K562 (cell line): ENCODE measurements around the gene CRYBG2.

Experiments used
- JUN ChIP-seq, 2 experiments: sonication (generic) in 1 of 2; formaldehyde crosslinking in 1 of 2; IDR thresholded peaks; 2 replicates each; pipeline versions ENCODE4 v1.6.1 to v1.8.0; 2012 to 2022; ENCODE audit warnings: borderline replicate concordance in 2 of 2, mild to moderate bottlenecking in 2 of 2, improper control_type of control experiment in 1 of 2, low read depth in 1 of 2, low read length in 1 of 2, missing genetic modification reagents in 1 of 2
- MYC ChIP-seq, 2 experiments: fragments of 250-450 bp in 1 of 2; sonication (Bioruptor Pico) in 1 of 2; IDR thresholded peaks; 2 replicates each; pipeline versions ENCODE4 v1.5.1 to v1.6.1; 2012 to 2021; ENCODE audit warnings: low read depth in 2 of 2, borderline replicate concordance in 1 of 2, improper control_type of control experiment in 1 of 2, low read length in 1 of 2, mild to moderate bottlenecking in 1 of 2, moderate library complexity in 1 of 2
- NR2F6 ChIP-seq: fragments of 450-650 bp; formaldehyde crosslinking; IDR thresholded peaks from 2 replicates; pipeline ENCODE4 v1.4.0; 2020; ENCODE audit warnings: mild to moderate bottlenecking
- SMARCE1 ChIP-seq: fragments of 450-650 bp; IDR thresholded peaks from 2 replicates; pipeline ENCODE4 v1.7.1; 2016; ENCODE audit warnings: mild to moderate bottlenecking
- TF ChIP-seq, protein P1 (sequence below), 3 experiments: IDR thresholded peaks in 2 of 3; conservative IDR thresholded peaks in 1 of 3; 2 replicates each; pipeline ENCODE4 v1.5.1; 2011 to 2012; ENCODE audit warnings: low read length in 3 of 3, mild to moderate bottlenecking in 3 of 3, control low read depth in 2 of 3, improper control_type of control experiment in 1 of 3, inconsistent platforms in 1 of 3, low read depth in 1 of 3, mixed read lengths in 1 of 3, moderate library complexity in 1 of 3; ENCODE audit not compliant: insufficient read depth in 2 of 3
- TF ChIP-seq, protein P2 (sequence below), 2 experiments: fragments of 450-650 bp in 1 of 2; sonication (generic) in 1 of 2; formaldehyde crosslinking in 1 of 2; IDR thresholded peaks; 2 replicates each; pipeline versions ENCODE4 v1.7.1 to v1.9.0; 2016 to 2022; ENCODE audit warnings: inconsistent platforms in 1 of 2, mild to moderate bottlenecking in 1 of 2, missing genetic modification reagents in 1 of 2
- TF ChIP-seq, protein P3 (sequence below): sonication (generic); formaldehyde crosslinking; IDR thresholded peaks from 2 replicates; pipeline ENCODE4 v1.8.0; 2022; ENCODE audit warnings: mild to moderate bottlenecking, low read depth, missing genetic modification reagents
- TF ChIP-seq, protein P4 (sequence below): fragments of 450-650 bp; IDR thresholded peaks from 2 replicates; pipeline ENCODE4 v1.7.1; 2018; ENCODE audit warnings: mild to moderate bottlenecking, low read depth; ENCODE audit not compliant: partially characterized antibody

DNA sequence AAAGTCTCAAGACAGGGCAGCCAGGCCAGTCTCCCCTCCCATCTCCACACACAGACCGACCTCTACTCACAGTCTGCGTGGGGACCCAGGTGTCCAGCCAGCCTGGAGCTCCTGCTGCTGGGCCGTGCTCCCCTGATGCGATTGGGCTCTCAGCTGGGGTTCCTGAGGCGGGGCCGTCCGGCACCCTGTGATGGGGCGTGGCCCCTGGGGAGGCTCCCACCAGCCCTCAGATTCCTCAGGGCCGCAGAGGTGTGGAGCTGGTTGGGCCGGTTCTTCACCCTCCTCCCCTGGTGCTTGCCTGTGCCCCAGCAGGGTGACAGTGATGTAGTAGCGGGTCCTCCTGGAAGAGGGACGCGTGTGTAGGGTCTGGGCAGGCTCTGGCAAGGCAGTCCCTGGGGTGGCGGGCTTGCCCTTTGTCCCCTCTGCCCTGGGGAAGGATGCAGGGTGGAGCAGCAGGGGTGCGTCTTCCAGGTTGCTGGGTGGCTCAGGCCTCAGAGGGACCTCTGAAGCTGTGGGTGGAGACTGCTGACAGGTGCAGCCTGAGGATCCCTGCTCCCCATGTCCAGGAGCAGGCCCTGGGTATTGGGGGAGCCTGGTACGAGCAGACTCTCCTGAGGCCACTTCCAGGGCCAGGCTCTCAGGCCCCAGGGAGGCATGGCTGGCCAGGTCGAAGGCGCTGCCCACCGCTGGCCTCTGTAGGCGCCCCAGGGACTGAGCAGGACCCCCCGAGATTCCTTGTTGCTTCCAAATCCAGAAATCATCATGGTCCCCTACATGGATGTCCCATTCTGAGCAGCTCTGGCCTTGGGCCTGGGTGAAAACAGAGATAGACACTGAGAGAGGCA lies at the start of gene CRYBG2:
- TF ChIP-seq, protein P1, sequence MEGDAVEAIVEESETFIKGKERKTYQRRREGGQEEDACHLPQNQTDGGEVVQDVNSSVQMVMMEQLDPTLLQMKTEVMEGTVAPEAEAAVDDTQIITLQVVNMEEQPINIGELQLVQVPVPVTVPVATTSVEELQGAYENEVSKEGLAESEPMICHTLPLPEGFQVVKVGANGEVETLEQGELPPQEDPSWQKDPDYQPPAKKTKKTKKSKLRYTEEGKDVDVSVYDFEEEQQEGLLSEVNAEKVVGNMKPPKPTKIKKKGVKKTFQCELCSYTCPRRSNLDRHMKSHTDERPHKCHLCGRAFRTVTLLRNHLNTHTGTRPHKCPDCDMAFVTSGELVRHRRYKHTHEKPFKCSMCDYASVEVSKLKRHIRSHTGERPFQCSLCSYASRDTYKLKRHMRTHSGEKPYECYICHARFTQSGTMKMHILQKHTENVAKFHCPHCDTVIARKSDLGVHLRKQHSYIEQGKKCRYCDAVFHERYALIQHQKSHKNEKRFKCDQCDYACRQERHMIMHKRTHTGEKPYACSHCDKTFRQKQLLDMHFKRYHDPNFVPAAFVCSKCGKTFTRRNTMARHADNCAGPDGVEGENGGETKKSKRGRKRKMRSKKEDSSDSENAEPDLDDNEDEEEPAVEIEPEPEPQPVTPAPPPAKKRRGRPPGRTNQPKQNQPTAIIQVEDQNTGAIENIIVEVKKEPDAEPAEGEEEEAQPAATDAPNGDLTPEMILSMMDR (IDR thresholded peaks at IDR 0.05 in 2 of 3, conservative IDR thresholded peaks at IDR 0.05 in 1 of 3; ENCODE audit: insufficient read depth in 2 of 3, low read depth in 1 of 3, low read length in 3 of 3) = no peak
- TF ChIP-seq NR2F6 (CRISPR knock-in tag) (no peak), JUN (IDR thresholded peaks at IDR 0.05; ENCODE audit: borderline replicate concordance, low read depth, low read length) (no peak), JUN (CRISPR knock-in tag; IDR thresholded peaks at IDR 0.05; ENCODE audit: borderline replicate concordance) (no peak), MYC (IDR thresholded peaks at IDR 0.05; ENCODE audit: low read depth, low read length) (no peak), MYC (CRISPR knock-in tag; IDR thresholded peaks at IDR 0.05; ENCODE audit: borderline replicate concordance, low read depth) (no peak), SMARCE1 (no peak)
- TF ChIP-seq, protein P2, sequence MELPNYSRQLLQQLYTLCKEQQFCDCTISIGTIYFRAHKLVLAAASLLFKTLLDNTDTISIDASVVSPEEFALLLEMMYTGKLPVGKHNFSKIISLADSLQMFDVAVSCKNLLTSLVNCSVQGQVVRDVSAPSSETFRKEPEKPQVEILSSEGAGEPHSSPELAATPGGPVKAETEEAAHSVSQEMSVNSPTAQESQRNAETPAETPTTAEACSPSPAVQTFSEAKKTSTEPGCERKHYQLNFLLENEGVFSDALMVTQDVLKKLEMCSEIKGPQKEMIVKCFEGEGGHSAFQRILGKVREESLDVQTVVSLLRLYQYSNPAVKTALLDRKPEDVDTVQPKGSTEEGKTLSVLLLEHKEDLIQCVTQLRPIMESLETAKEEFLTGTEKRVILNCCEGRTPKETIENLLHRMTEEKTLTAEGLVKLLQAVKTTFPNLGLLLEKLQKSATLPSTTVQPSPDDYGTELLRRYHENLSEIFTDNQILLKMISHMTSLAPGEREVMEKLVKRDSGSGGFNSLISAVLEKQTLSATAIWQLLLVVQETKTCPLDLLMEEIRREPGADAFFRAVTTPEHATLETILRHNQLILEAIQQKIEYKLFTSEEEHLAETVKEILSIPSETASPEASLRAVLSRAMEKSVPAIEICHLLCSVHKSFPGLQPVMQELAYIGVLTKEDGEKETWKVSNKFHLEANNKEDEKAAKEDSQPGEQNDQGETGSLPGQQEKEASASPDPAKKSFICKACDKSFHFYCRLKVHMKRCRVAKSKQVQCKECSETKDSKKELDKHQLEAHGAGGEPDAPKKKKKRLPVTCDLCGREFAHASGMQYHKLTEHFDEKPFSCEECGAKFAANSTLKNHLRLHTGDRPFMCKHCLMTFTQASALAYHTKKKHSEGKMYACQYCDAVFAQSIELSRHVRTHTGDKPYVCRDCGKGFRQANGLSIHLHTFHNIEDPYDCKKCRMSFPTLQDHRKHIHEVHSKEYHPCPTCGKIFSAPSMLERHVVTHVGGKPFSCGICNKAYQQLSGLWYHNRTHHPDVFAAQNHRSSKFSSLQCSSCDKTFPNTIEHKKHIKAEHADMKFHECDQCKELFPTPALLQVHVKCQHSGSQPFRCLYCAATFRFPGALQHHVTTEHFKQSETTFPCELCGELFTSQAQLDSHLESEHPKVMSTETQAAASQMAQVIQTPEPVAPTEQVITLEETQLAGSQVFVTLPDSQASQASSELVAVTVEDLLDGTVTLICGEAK (IDR thresholded peaks at IDR 0.05) = no peak
- TF ChIP-seq, protein P2 (CRISPR knock-in tag; IDR thresholded peaks at IDR 0.05) = no peak
- TF ChIP-seq, protein P3, sequence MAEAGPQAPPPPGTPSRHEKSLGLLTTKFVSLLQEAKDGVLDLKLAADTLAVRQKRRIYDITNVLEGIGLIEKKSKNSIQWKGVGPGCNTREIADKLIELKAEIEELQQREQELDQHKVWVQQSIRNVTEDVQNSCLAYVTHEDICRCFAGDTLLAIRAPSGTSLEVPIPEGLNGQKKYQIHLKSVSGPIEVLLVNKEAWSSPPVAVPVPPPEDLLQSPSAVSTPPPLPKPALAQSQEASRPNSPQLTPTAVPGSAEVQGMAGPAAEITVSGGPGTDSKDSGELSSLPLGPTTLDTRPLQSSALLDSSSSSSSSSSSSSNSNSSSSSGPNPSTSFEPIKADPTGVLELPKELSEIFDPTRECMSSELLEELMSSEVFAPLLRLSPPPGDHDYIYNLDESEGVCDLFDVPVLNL (CRISPR knock-in tag) = no peak
- TF ChIP-seq, protein P4, sequence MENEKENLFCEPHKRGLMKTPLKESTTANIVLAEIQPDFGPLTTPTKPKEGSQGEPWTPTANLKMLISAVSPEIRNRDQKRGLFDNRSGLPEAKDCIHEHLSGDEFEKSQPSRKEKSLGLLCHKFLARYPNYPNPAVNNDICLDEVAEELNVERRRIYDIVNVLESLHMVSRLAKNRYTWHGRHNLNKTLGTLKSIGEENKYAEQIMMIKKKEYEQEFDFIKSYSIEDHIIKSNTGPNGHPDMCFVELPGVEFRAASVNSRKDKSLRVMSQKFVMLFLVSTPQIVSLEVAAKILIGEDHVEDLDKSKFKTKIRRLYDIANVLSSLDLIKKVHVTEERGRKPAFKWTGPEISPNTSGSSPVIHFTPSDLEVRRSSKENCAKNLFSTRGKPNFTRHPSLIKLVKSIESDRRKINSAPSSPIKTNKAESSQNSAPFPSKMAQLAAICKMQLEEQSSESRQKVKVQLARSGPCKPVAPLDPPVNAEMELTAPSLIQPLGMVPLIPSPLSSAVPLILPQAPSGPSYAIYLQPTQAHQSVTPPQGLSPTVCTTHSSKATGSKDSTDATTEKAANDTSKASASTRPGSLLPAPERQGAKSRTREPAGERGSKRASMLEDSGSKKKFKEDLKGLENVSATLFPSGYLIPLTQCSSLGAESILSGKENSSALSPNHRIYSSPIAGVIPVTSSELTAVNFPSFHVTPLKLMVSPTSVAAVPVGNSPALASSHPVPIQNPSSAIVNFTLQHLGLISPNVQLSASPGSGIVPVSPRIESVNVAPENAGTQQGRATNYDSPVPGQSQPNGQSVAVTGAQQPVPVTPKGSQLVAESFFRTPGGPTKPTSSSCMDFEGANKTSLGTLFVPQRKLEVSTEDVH = no peak
